ENCODE results near the gene IGF1R. TPM values are rescaled to one million over a fixed set of nuclear protein-coding genes. Genes with fewer than 3 reads are reported as not detected.

IGF1R gene
- total RNA-seq, 1 donor from 2014 or later, result 97.7 TPM

- intact Hi-C loops (cut with DNase I), result no loop called here
- no peak overlapping the region for H3K4me3 ChIP-seq
- H3K27ac ChIP-seq, result no peak overlapping the region
- H3K9me3 ChIP-seq, result no peaks in the 10 kb centered on the region
- H3K36me3 ChIP-seq, result no peaks in the 10 kb centered on the region
- TF ChIP-seq POLR2AphosphoS5 (IDR thresholded peaks at IDR 0.05; ENCODE audit: insufficient read depth in 1 of 2, low read depth in 1 of 2) (no peak), POLR2A (IDR thresholded peaks at IDR 0.05) (no peak), CTCF (IDR thresholded peaks at IDR 0.05) (no peak)
- H3K27me3 ChIP-seq, result no peaks in the 10 kb centered on the region
- DNase-seq (ENCODE audit: extremely low spot score in 2 of 2), result no peak
- H3K4me1 ChIP-seq, result peaks cover 52% of the 10 kb centered on the region
Measured at GRCh38 chr15:98785431-98785806, 137.1 kb downstream of the IGF1R start.

GRCh38 chr15:98785807-98786621 is 137.7 kb downstream of the IGF1R start:
- TF ChIP-seq CTCF (IDR thresholded peaks at IDR 0.05), result no peak
- TF ChIP-seq POLR2A (IDR thresholded peaks at IDR 0.05), result no peak
- TF ChIP-seq POLR2AphosphoS5 (IDR thresholded peaks at IDR 0.05; ENCODE audit: insufficient read depth in 1 of 2, low read depth in 1 of 2), result no peak
- DNase-seq (ENCODE audit: extremely low spot score in 2 of 2), result no peak
- Histone ChIP-seq H3K36me3 (no peaks in the 10 kb centered on the region), H3K9me3 (no peaks in the 10 kb centered on the region), H3K4me3 (no peak overlapping the region), H3K27me3 (no peaks in the 10 kb centered on the region), H3K4me1 (peaks cover 58% of the 10 kb centered on the region), H3K27ac (no peak overlapping the region)
- intact Hi-C loops (cut with DNase I), result no loop called here

- H3K9me3 ChIP-seq, result no peaks in the 10 kb centered on the region
- no peak overlapping the region for H3K4me3 ChIP-seq
- H3K27me3 ChIP-seq, result no peaks in the 10 kb centered on the region
- no peak overlapping the region for H3K27ac ChIP-seq
- no peaks in the 10 kb centered on the region for H3K36me3 ChIP-seq
- intact Hi-C loops (cut with DNase I), result no loop called here
- DNase-seq (ENCODE audit: extremely low spot score in 2 of 2), result no peak
- H3K4me1 ChIP-seq, result peaks cover 60% of the 10 kb centered on the region
- TF ChIP-seq POLR2A (IDR thresholded peaks at IDR 0.05), result no peak
- TF ChIP-seq POLR2AphosphoS5 (IDR thresholded peaks at IDR 0.05; ENCODE audit: insufficient read depth in 1 of 2, low read depth in 1 of 2), result no peak
- no peak for TF ChIP-seq CTCF (IDR thresholded peaks at IDR 0.05)
Measured at GRCh38 chr15:98786717-98787116, 138.4 kb downstream of the IGF1R start.

- Histone ChIP-seq H3K27ac (no peak overlapping the region), H3K4me3 (no peak overlapping the region), H3K9me3 (no peaks in the 10 kb centered on the region), H3K36me3 (no peaks in the 10 kb centered on the region), H3K27me3 (no peaks in the 10 kb centered on the region), H3K4me1 (peaks cover 60% of the 10 kb centered on the region)
- TF ChIP-seq POLR2A (IDR thresholded peaks at IDR 0.05) (no peak), POLR2AphosphoS5 (IDR thresholded peaks at IDR 0.05; ENCODE audit: insufficient read depth in 1 of 2, low read depth in 1 of 2) (no peak), CTCF (IDR thresholded peaks at IDR 0.05) (no peak)
- intact Hi-C loops (cut with DNase I), result no loop called here
- no peak for DNase-seq (ENCODE audit: extremely low spot score in 2 of 2)
Measured at GRCh38 chr15:98787194-98787593, 138.9 kb downstream of the IGF1R start.
